ENCODE results near the gene VOPP1.
A peak's percentile ranks its signal among the peaks of the same experiment; 100 is the strongest.

VOPP1 gene

GRCh38 chr7:55444786-55445185, 127.5 kb downstream of the VOPP1 start:
- Histone ChIP-seq H3K9me3 (ENCODE audit: insufficient read depth, low read length) (no peaks in the 10 kb centered on the region), H3K36me3 (ENCODE audit: insufficient read depth, insufficient read length, low read length) (no peaks in the 10 kb centered on the region), H3K4me1 (ENCODE audit: insufficient read depth, insufficient read length) (no peaks in the 10 kb centered on the region), H3K9ac (ENCODE audit: insufficient read length, low read depth) (no peak overlapping the region), H3K4me3 (ENCODE audit: insufficient read length, low read depth) (no peak overlapping the region), H3K27me3 (ENCODE audit: insufficient read depth, insufficient read length) (no peaks in the 10 kb centered on the region)
- no peak for DNase-seq (ENCODE audit: low read depth, low spot score)
- TF ChIP-seq YY1 (IDR thresholded peaks at IDR 0.05; ENCODE audit: insufficient read depth, insufficient read length) (no peak), ZNF274 (IDR thresholded peaks at IDR 0.05; ENCODE audit: low read depth, low read length) (no peak), SUZ12 (IDR thresholded peaks at IDR 0.05; ENCODE audit: extremely low read depth, insufficient read depth, insufficient read length) (no peak)

- TF ChIP-seq ZNF274 (IDR thresholded peaks at IDR 0.05; ENCODE audit: low read depth, low read length) (no peak), YY1 (IDR thresholded peaks at IDR 0.05; ENCODE audit: insufficient read depth, insufficient read length) (no peak), SUZ12 (IDR thresholded peaks at IDR 0.05; ENCODE audit: extremely low read depth, insufficient read depth, insufficient read length) (no peak)
- no peaks in the 10 kb centered on the region for H3K9me3 ChIP-seq (ENCODE audit: insufficient read depth, low read length)
- H3K9ac ChIP-seq (ENCODE audit: insufficient read length, low read depth): no peak overlapping the region
- H3K4me3 ChIP-seq (ENCODE audit: insufficient read length, low read depth): no peak overlapping the region
- no peak for DNase-seq (ENCODE audit: low read depth, low spot score)
- peaks cover 5% of the 10 kb centered on the region for H3K4me1 ChIP-seq (ENCODE audit: insufficient read depth, insufficient read length)
- H3K27me3 ChIP-seq (ENCODE audit: insufficient read depth, insufficient read length): no peaks in the 10 kb centered on the region
- no peaks in the 10 kb centered on the region for H3K36me3 ChIP-seq (ENCODE audit: insufficient read depth, insufficient read length, low read length)
Observed at GRCh38 chr7:55441774-55442522, 130.4 kb downstream of the VOPP1 start.

- Histone ChIP-seq H3K36me3 (ENCODE audit: insufficient read depth, insufficient read length, low read length) (no peaks in the 10 kb centered on the region), H3K4me3 (ENCODE audit: insufficient read length, low read depth) (no peak overlapping the region), H3K9ac (ENCODE audit: insufficient read length, low read depth) (no peak overlapping the region), H3K4me1 (ENCODE audit: insufficient read depth, insufficient read length) (peaks cover 5% of the 10 kb centered on the region), H3K27me3 (ENCODE audit: insufficient read depth, insufficient read length) (no peaks in the 10 kb centered on the region), H3K9me3 (ENCODE audit: insufficient read depth, low read length) (no peaks in the 10 kb centered on the region)
- DNase-seq (ENCODE audit: low read depth, low spot score): no peak
- TF ChIP-seq YY1 (IDR thresholded peaks at IDR 0.05; ENCODE audit: insufficient read depth, insufficient read length): no peak
- TF ChIP-seq SUZ12 (IDR thresholded peaks at IDR 0.05; ENCODE audit: extremely low read depth, insufficient read depth, insufficient read length): no peak
- TF ChIP-seq ZNF274 (IDR thresholded peaks at IDR 0.05; ENCODE audit: low read depth, low read length): no peak
Observed at GRCh38 chr7:55441002-55441401, 131.3 kb downstream of the VOPP1 start.

- Histone ChIP-seq H3K4me1 (ENCODE audit: insufficient read depth, insufficient read length) (peaks cover 13% of the 10 kb centered on the region), H3K36me3 (ENCODE audit: insufficient read depth, insufficient read length, low read length) (no peaks in the 10 kb centered on the region), H3K9me3 (ENCODE audit: insufficient read depth, low read length) (no peaks in the 10 kb centered on the region), H3K27me3 (ENCODE audit: insufficient read depth, insufficient read length) (no peaks in the 10 kb centered on the region), H3K4me3 (ENCODE audit: insufficient read length, low read depth) (no peak overlapping the region), H3K9ac (ENCODE audit: insufficient read length, low read depth) (no peak overlapping the region)
- no peak for DNase-seq (ENCODE audit: low read depth, low spot score)
- TF ChIP-seq YY1 (IDR thresholded peaks at IDR 0.05; ENCODE audit: insufficient read depth, insufficient read length) (no peak), SUZ12 (IDR thresholded peaks at IDR 0.05; ENCODE audit: extremely low read depth, insufficient read depth, insufficient read length) (no peak), ZNF274 (IDR thresholded peaks at IDR 0.05; ENCODE audit: low read depth, low read length) (no peak)
Observed at GRCh38 chr7:55440040-55440690, 132.1 kb downstream of the VOPP1 start.

GRCh38 chr7:55439627-55440026, 132.7 kb downstream of the VOPP1 start:
- Histone ChIP-seq H3K36me3 (ENCODE audit: insufficient read depth, insufficient read length, low read length) (no peaks in the 10 kb centered on the region), H3K27me3 (ENCODE audit: insufficient read depth, insufficient read length) (no peaks in the 10 kb centered on the region), H3K4me3 (ENCODE audit: insufficient read length, low read depth) (no peak overlapping the region), H3K4me1 (ENCODE audit: insufficient read depth, insufficient read length) (peaks cover 16% of the 10 kb centered on the region), H3K9me3 (ENCODE audit: insufficient read depth, low read length) (no peaks in the 10 kb centered on the region), H3K9ac (ENCODE audit: insufficient read length, low read depth) (no peak overlapping the region)
- no peak for TF ChIP-seq YY1 (IDR thresholded peaks at IDR 0.05; ENCODE audit: insufficient read depth, insufficient read length)
- no peak for TF ChIP-seq SUZ12 (IDR thresholded peaks at IDR 0.05; ENCODE audit: extremely low read depth, insufficient read depth, insufficient read length)
- TF ChIP-seq ZNF274 (IDR thresholded peaks at IDR 0.05; ENCODE audit: low read depth, low read length): no peak
- no peak for DNase-seq (ENCODE audit: low read depth, low spot score)

GRCh38 chr7:55438757-55439525, 133.4 kb downstream of the VOPP1 start:
- Histone ChIP-seq H3K9me3 (ENCODE audit: insufficient read depth, low read length) (no peaks in the 10 kb centered on the region), H3K4me1 (ENCODE audit: insufficient read depth, insufficient read length) (peaks cover 16% of the 10 kb centered on the region), H3K36me3 (ENCODE audit: insufficient read depth, insufficient read length, low read length) (no peaks in the 10 kb centered on the region), H3K27me3 (ENCODE audit: insufficient read depth, insufficient read length) (no peaks in the 10 kb centered on the region), H3K4me3 (ENCODE audit: insufficient read length, low read depth) (no peak overlapping the region), H3K9ac (ENCODE audit: insufficient read length, low read depth) (peak overlapping the region; percentile 24)
- TF ChIP-seq YY1 (IDR thresholded peaks at IDR 0.05; ENCODE audit: insufficient read depth, insufficient read length) (no peak), SUZ12 (IDR thresholded peaks at IDR 0.05; ENCODE audit: extremely low read depth, insufficient read depth, insufficient read length) (no peak), ZNF274 (IDR thresholded peaks at IDR 0.05; ENCODE audit: low read depth, low read length) (no peak)
- no peak for DNase-seq (ENCODE audit: low read depth, low spot score)

All from NT2/D1 (cell line).